Upper lobe of right lung (tissue), 1 donor: ENCODE data around the gene TSSK2. TPM values are rescaled to one million over a fixed set of nuclear protein-coding genes. Genes with fewer than 3 reads are reported as not detected.

Source experiments
- ATAC-seq: fragments of 200-7000 bp; cut with Tn5 transposase; one replicate; pipeline ENCODE4 v1.9.1; 2020; ENCODE audit warnings: mild to moderate bottlenecking, moderate library complexity
- DNase-seq: peaks from one replicate; pipeline ENCODE4 v3.0.0-alpha.2; 2020
- H3K27ac ChIP-seq: fragments of 200-600 bp; one replicate; pipeline ENCODE4 v1.8.0; 2022
- H3K27me3 ChIP-seq: fragments of 200-600 bp; one replicate; pipeline ENCODE4 v1.8.0; 2022; ENCODE audit warnings: mild to moderate bottlenecking
- H3K36me3 ChIP-seq: fragments of 200-600 bp; one replicate; pipeline ENCODE4 v1.8.0; 2022
- H3K4me1 ChIP-seq: fragments of 200-600 bp; one replicate; pipeline ENCODE4 v1.8.0; 2022
- H3K4me3 ChIP-seq: fragments of 200-600 bp; one replicate; pipeline ENCODE4 v1.8.0; 2022; ENCODE audit warnings: mild to moderate bottlenecking
- H3K9me3 ChIP-seq: fragments of 200-600 bp; one replicate; pipeline ENCODE4 v1.8.0; 2022
- CTCF ChIP-seq: fragments of 200-600 bp; IDR thresholded peaks from one replicate; pipeline ENCODE4 v1.8.0; 2022; ENCODE audit warnings: antibody characterized with exemption
- intact Hi-C: fragments of 100-400 bp; cut with DNase I; formaldehyde crosslinking; loops from one replicate; pipeline ENCODE4 v1.11.0; 2022
- total RNA-seq: library from RNA; stranded (reverse); fragmentation: NEBNext Ultra II Directional; extraction: Animal tissue kit (Norgen Biotek cat#: 25700); gene quantifications from one replicate; pipeline ENCODE4 v1.2.1, GENCODE V29; 2021
- donor health status: DM: no; HTN: yes; CAD: no; lungs with severe emphysema.

Gene TSSK2
- total RNA-seq, 1 donor from 2014 or later, result not detected

- peaks cover 50% of the 10 kb centered on the region for H3K4me1 ChIP-seq
- no peak for TF ChIP-seq CTCF
- no peak for ATAC-seq
These were observed 19.5 kb upstream of the TSSK2 start for GRCh38 chr22:19111584-19111983.

DNA sequence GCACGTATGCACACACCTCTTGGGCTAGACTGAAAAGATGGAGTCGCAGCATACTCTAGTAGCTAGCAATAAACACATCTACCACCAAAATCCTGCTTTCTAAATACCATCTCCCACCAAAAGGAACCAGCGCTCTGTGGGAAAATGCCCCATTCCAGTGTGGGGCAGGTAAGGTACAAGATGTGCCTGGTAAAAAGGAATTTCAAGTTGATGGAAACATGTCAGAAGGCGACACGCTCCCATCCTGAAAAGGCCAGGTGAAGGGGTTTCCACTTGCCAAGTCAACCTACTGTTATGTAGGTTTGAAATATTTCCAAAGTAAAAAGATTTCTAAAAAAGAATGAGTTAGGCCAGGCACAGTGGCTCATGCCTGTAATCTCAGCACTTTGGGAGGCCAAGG, 17.7 kb upstream of the TSSK2 start:
- Histone ChIP-seq H3K9me3 (no peaks in the 10 kb centered on the region), H3K4me1 (peaks cover 48% of the 10 kb centered on the region), H3K27me3 (no peaks in the 10 kb centered on the region), H3K27ac (no peak overlapping the region), H3K36me3 (no peaks in the 10 kb centered on the region), H3K4me3 (no peak overlapping the region)
- no peak for DNase-seq
- TF ChIP-seq CTCF, result no peak
- intact Hi-C loops, result no loop called here
- ATAC-seq, result no peak

More at GRCh38 chr22:19111584-19111983, 19.5 kb upstream of the TSSK2 start:
- no peaks in the 10 kb centered on the region for H3K9me3 ChIP-seq
- no peak overlapping the region for H3K4me3 ChIP-seq
- H3K27me3 ChIP-seq, result no peaks in the 10 kb centered on the region
- H3K36me3 ChIP-seq, result no peaks in the 10 kb centered on the region
- no peak for DNase-seq
- H3K27ac ChIP-seq, result no peak overlapping the region
- intact Hi-C loops, result no loop called here

GRCh38 chr22:19114984-19115552, 16.0 kb upstream of the TSSK2 start:
- Histone ChIP-seq H3K9me3 (no peaks in the 10 kb centered on the region), H3K36me3 (no peaks in the 10 kb centered on the region), H3K4me3 (no peak overlapping the region), H3K27me3 (no peaks in the 10 kb centered on the region), H3K4me1 (peaks cover 48% of the 10 kb centered on the region), H3K27ac (no peak overlapping the region)
- ATAC-seq (no peak), DNase-seq (peak; percentile 58)
- TF ChIP-seq CTCF, result no peak
- intact Hi-C loops, result no loop called here

DNA sequence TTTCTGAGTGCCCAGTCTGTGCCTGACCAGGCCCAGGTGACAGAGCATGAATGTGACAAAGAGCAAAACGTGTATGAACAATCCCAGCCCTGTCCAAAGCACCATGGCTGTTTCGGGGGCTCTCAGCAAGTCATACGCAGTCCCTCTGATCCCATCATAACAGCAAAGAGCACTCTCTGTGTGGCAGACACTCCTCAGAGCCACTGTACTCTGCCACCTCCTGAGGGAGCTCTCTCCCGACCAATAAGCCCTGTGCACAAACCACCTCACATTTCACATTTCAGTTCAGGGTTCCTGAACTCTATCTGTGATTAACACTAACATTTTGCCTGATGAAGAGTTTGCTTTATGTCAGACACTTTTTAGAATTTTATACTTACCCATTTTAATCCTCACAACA, 15.5 kb upstream of the TSSK2 start:
- no peaks in the 10 kb centered on the region for H3K27me3 ChIP-seq
- H3K4me3 ChIP-seq, result no peak overlapping the region
- intact Hi-C loops, result no loop called here
- H3K27ac ChIP-seq, result no peak overlapping the region
- no peaks in the 10 kb centered on the region for H3K9me3 ChIP-seq
- H3K36me3 ChIP-seq, result no peaks in the 10 kb centered on the region
- peaks cover 48% of the 10 kb centered on the region for H3K4me1 ChIP-seq
- peak; percentile 23 for DNase-seq
- ATAC-seq, result no peak
- no peak for TF ChIP-seq CTCF

GRCh38 chr22:19117111-19117512, 14.0 kb upstream of the TSSK2 start:
- ATAC-seq (peak; percentile 4), DNase-seq (peak; percentile 52)
- Histone ChIP-seq H3K9me3 (no peaks in the 10 kb centered on the region), H3K27me3 (no peaks in the 10 kb centered on the region), H3K4me3 (no peak overlapping the region), H3K4me1 (peaks cover 52% of the 10 kb centered on the region), H3K36me3 (no peaks in the 10 kb centered on the region), H3K27ac (no peak overlapping the region)
- intact Hi-C loops, result no loop called here
- TF ChIP-seq CTCF, result no peak
